CD4-positive, CD25-positive, alpha-beta regulatory T cell (primary cell): ENCODE measurements around the gene RNLS. TPM values are rescaled to one million over a fixed set of nuclear protein-coding genes. Genes with fewer than 3 reads are reported as not detected.

ENCODE experiments used
- ATAC-seq, 2 donors: fragments of 150-1000 bp; cut with Tn5 transposase; one replicate each; pipeline ENCODE4 v1.10.0; 2021; ENCODE audit warnings: low read depth in 2 of 2, moderate number of reproducible peaks in 2 of 2, moderate library complexity in 1 of 2
- DNase-seq, 3 donors: peaks; one replicate each; pipeline versions ENCODE4 v3.0.0 to v3.0.0-alpha.2; 2012 to 2022; ENCODE audit warnings: mixed read lengths in 1 of 3
- H3K27ac ChIP-seq: one replicate; pipeline ENCODE4 v1.7.0; 2013; ENCODE audit warnings: mild to moderate bottlenecking, low read length; ENCODE audit not compliant: insufficient read depth, poor library complexity, severe bottlenecking
- H3K27me3 ChIP-seq: one replicate; pipeline ENCODE4 v1.7.0; 2013; ENCODE audit warnings: low read length; ENCODE audit not compliant: control insufficient read depth, insufficient read depth
- H3K36me3 ChIP-seq: one replicate; pipeline ENCODE4 v1.7.0; 2013; ENCODE audit warnings: mild to moderate bottlenecking, low read length, moderate library complexity; ENCODE audit not compliant: control insufficient read depth, insufficient read depth
- H3K4me1 ChIP-seq: 2 replicates; pipeline ENCODE4 v1.7.0; 2013; ENCODE audit warnings: mild to moderate bottlenecking, low read length; ENCODE audit not compliant: insufficient read depth, control insufficient read depth, poor library complexity, severe bottlenecking
- H3K4me3 ChIP-seq: one replicate; pipeline ENCODE4 v1.7.0; 2013; ENCODE audit warnings: low read depth, mild to moderate bottlenecking, low read length, moderate library complexity
- H3K9me3 ChIP-seq, 2 experiments: 1 replicate in 1 of 2; 2 replicates in 1 of 2; pipeline ENCODE4 v1.7.0; 2013; ENCODE audit warnings: low read length in 2 of 2, mild to moderate bottlenecking in 1 of 2, moderate library complexity in 1 of 2; ENCODE audit not compliant: control insufficient read depth in 2 of 2
- H3K27ac Mint-ChIP-seq, 3 donors: one replicate each; pipeline ENCODE4 v1.8.0; 2020 to 2022; ENCODE audit warnings: mild to moderate bottlenecking in 3 of 3, mixed read lengths in 3 of 3, moderate library complexity in 2 of 3
- H3K27me3 Mint-ChIP-seq: one replicate; pipeline ENCODE4 v1.8.0; 2022; ENCODE audit warnings: mild to moderate bottlenecking, mixed read lengths
- H3K36me3 Mint-ChIP-seq: one replicate; pipeline ENCODE4 v1.8.0; 2020; ENCODE audit warnings: mixed read lengths
- H3K4me1 Mint-ChIP-seq, 4 donors: one replicate each; pipeline ENCODE4 v1.8.0; 2020 to 2022; ENCODE audit warnings: mixed read lengths in 4 of 4, mild to moderate bottlenecking in 1 of 4
- H3K4me3 Mint-ChIP-seq, 4 donors: one replicate each; pipeline ENCODE4 v1.8.0; 2020 to 2022; ENCODE audit warnings: mild to moderate bottlenecking in 4 of 4, mixed read lengths in 4 of 4, moderate library complexity in 3 of 4
- H3K9me3 Mint-ChIP-seq, 7 donors: one replicate each; pipeline ENCODE4 v1.8.0; 2020 to 2022; ENCODE audit warnings: mixed read lengths in 7 of 7, mild to moderate bottlenecking in 3 of 7, moderate library complexity in 2 of 7
- polyA plus RNA-seq, 4 donors: library from polyadenylated mRNA; unstranded; fragments of 300-500 nt; fragmentation: Illumina TruSeq; gene quantifications; one replicate each; pipeline ENCODE4 v1.2.3, GENCODE V29; 2021
- total RNA-seq: library from RNA; stranded (reverse); gene quantifications from one replicate; pipeline ENCODE4 v1.2.3, GENCODE V29; 2022

RNLS gene
- total and polyA plus RNA-seq, 5 donors from 2014 or later: 1.6 to 5.6 (median 4.4) TPM

- no peak for DNase-seq
- Histone ChIP-seq H3K36me3 (no peaks in the 10 kb centered on the region), H3K27ac (no peak overlapping the region), H3K27me3 (no peaks in the 10 kb centered on the region), H3K4me1 (no peaks in the 10 kb centered on the region), H3K4me3 (no peak overlapping the region), H3K9me3 (no peaks in the 10 kb centered on the region)
- no peak overlapping the region for H3K4me3 Mint-ChIP-seq
- no peak overlapping the region for H3K27ac Mint-ChIP-seq
- no peak for ATAC-seq
- no peaks in the 10 kb centered on the region for H3K36me3 Mint-ChIP-seq
- H3K4me1 Mint-ChIP-seq: peaks cover 0 to 3% (median 0%) of the 10 kb centered on the region in 4 donors
- no peaks in the 10 kb centered on the region for H3K9me3 Mint-ChIP-seq
- peaks cover 5% of the 10 kb centered on the region for H3K27me3 Mint-ChIP-seq
These were observed 55.9 kb downstream of the RNLS start for GRCh38 chr10:88527245-88527644.

GRCh38 chr10:88526501-88527105 lies 56.5 kb downstream of the RNLS start:
- H3K4me3 Mint-ChIP-seq: no peak overlapping the region
- H3K9me3 Mint-ChIP-seq: no peaks in the 10 kb centered on the region
- ATAC-seq: no peak
- Histone ChIP-seq H3K27me3 (no peaks in the 10 kb centered on the region), H3K4me3 (no peak overlapping the region), H3K27ac (no peak overlapping the region), H3K9me3 (no peaks in the 10 kb centered on the region), H3K36me3 (no peaks in the 10 kb centered on the region), H3K4me1 (no peaks in the 10 kb centered on the region)
- no peak for DNase-seq
- H3K4me1 Mint-ChIP-seq: peaks cover 0 to 3% (median 0%) of the 10 kb centered on the region in 4 donors
- H3K27ac Mint-ChIP-seq: no peak overlapping the region
- no peaks in the 10 kb centered on the region for H3K36me3 Mint-ChIP-seq
- peaks cover 5% of the 10 kb centered on the region for H3K27me3 Mint-ChIP-seq

- H3K4me3 Mint-ChIP-seq: no peak overlapping the region
- no peak overlapping the region for H3K4me3 ChIP-seq
These were observed 57.6 kb downstream of the RNLS start for GRCh38 chr10:88525371-88526069.

DNA sequence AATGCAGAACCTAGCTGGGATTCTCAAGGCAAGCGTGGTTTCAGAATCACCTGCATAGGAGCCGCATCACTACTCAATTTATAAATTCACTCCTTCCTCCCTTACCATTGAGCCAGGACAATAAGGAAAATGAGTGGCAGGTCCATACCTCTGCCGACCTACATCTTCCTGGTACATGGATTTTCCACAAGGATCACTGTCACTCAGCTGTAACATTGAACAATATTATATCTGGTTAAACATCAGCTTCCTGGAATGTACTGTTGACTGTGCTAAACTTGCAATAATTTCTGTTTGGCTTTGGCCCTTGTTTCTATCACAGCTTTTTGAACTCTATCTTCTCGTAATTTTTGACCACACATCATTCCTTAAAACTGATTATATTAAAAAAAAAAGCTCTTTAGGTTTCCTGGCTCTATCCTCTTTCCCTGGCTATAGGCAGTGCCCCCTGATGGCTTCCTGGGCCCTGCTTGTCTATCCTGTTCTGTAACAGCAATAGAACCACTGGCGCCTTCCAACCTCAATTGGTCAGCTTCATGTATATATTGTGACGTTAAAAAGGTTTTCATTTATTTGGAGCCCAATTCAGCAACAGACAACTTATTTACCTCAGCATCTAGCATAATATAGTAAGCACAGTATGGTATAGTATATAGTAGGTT lies 59.2 kb downstream of the RNLS start:
- no peak overlapping the region for H3K4me3 ChIP-seq
- H3K9me3 ChIP-seq: no peaks in the 10 kb centered on the region
- no peak overlapping the region for H3K27ac Mint-ChIP-seq
- H3K36me3 ChIP-seq: no peaks in the 10 kb centered on the region
- ATAC-seq (no peak), DNase-seq (no peak)
- H3K36me3 Mint-ChIP-seq: no peaks in the 10 kb centered on the region
- no peak overlapping the region for H3K27ac ChIP-seq
- no peaks in the 10 kb centered on the region for H3K9me3 Mint-ChIP-seq
- H3K27me3 Mint-ChIP-seq: peaks cover 10% of the 10 kb centered on the region
- no peaks in the 10 kb centered on the region for H3K4me1 ChIP-seq
- H3K4me3 Mint-ChIP-seq: no peak overlapping the region
- H3K27me3 ChIP-seq: no peaks in the 10 kb centered on the region
- H3K4me1 Mint-ChIP-seq: no peaks in the 10 kb centered on the region

More at GRCh38 chr10:88525371-88526069, 57.6 kb downstream of the RNLS start:
- Mint-ChIP-seq H3K27ac (no peak overlapping the region), H3K36me3 (no peaks in the 10 kb centered on the region), H3K9me3 (no peaks in the 10 kb centered on the region), H3K27me3 (peaks cover 5% of the 10 kb centered on the region), H3K4me1 (peaks cover 0 to 3% (median 0%) of the 10 kb centered on the region in 4 donors)
- DNase-seq: no peak
- H3K4me1 ChIP-seq: no peaks in the 10 kb centered on the region
- no peaks in the 10 kb centered on the region for H3K36me3 ChIP-seq
- no peak for ATAC-seq
- no peaks in the 10 kb centered on the region for H3K27me3 ChIP-seq
- H3K27ac ChIP-seq: no peak overlapping the region
- no peaks in the 10 kb centered on the region for H3K9me3 ChIP-seq

GRCh38 chr10:88522715-88523114 lies 60.4 kb downstream of the RNLS start:
- no peak overlapping the region for H3K4me3 Mint-ChIP-seq
- ATAC-seq (no peak), DNase-seq (no peak)
- no peaks in the 10 kb centered on the region for H3K4me1 Mint-ChIP-seq
- H3K4me1 ChIP-seq: no peaks in the 10 kb centered on the region
- H3K9me3 Mint-ChIP-seq: no peaks in the 10 kb centered on the region
- no peak overlapping the region for H3K4me3 ChIP-seq
- H3K27me3 Mint-ChIP-seq: peaks cover 10% of the 10 kb centered on the region
- no peaks in the 10 kb centered on the region for H3K36me3 Mint-ChIP-seq
- no peak overlapping the region for H3K27ac ChIP-seq
- no peaks in the 10 kb centered on the region for H3K9me3 ChIP-seq
- H3K27me3 ChIP-seq: peaks cover 4% of the 10 kb centered on the region
- H3K27ac Mint-ChIP-seq: no peak overlapping the region
- no peaks in the 10 kb centered on the region for H3K36me3 ChIP-seq

DNA sequence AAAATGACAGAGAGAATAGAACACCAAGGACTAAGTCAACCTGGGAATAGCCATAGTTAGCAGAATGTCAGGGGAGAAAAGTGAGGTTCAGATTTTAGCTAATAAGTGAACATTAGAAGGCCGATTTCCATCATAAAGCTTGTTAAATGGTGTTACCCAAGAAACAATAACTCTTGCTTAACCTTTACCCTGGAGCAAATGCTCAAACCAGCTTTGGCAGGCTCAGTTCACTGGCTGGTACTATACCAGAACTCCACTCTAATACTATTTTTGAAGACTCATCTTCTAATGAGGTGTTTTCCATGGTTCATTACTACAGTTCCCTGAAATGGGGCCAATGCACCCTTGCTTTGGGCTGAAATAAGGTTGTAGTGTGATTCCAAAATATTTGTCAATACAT lies 61.3 kb downstream of the RNLS start:
- Mint-ChIP-seq H3K9me3 (no peaks in the 10 kb centered on the region), H3K36me3 (no peaks in the 10 kb centered on the region), H3K4me3 (no peak overlapping the region), H3K27ac (no peak overlapping the region), H3K4me1 (no peaks in the 10 kb centered on the region), H3K27me3 (peaks cover 10% of the 10 kb centered on the region)
- Histone ChIP-seq H3K27me3 (peaks cover 4% of the 10 kb centered on the region), H3K4me3 (no peak overlapping the region), H3K36me3 (no peaks in the 10 kb centered on the region), H3K9me3 (no peaks in the 10 kb centered on the region), H3K27ac (no peak overlapping the region), H3K4me1 (no peaks in the 10 kb centered on the region)
- DNase-seq (no peak), ATAC-seq (no peak)

DNA sequence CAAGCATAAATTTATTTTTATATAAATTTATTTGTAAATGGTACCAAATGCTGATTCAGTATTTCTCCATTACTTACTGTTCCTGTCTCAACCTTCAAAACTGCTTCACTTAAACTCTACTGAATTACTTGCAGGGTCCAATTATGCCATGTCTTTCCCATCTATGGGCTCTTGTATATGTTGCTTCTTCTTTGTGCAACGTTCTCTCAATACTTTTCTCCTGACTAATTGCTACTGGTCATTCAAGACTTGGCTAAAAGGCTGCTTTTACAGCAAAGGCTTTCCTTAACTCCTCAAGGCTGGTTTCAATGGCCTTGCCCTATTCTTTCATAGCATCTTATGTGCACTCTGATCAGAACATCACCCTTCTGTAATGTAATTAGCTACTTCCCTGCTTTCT lies 67.9 kb downstream of the RNLS start:
- Mint-ChIP-seq H3K27ac (no peak overlapping the region), H3K36me3 (no peaks in the 10 kb centered on the region), H3K4me3 (no peak overlapping the region), H3K27me3 (peaks cover 2% of the 10 kb centered on the region), H3K4me1 (no peaks in the 10 kb centered on the region), H3K9me3 (peaks cover 0 to 7% (median 0%) of the 10 kb centered on the region in 7 donors)
- ATAC-seq (no peak), DNase-seq (no peak)
- peaks cover 4% of the 10 kb centered on the region for H3K27me3 ChIP-seq
- no peaks in the 10 kb centered on the region for H3K9me3 ChIP-seq
- H3K4me1 ChIP-seq: no peaks in the 10 kb centered on the region
- no peaks in the 10 kb centered on the region for H3K36me3 ChIP-seq
- H3K27ac ChIP-seq: no peak overlapping the region
- no peak overlapping the region for H3K4me3 ChIP-seq
